ENCODE data around the gene KRTAP12-4. TPM values are rescaled to one million over a fixed set of nuclear protein-coding genes. Genes with fewer than 3 reads are reported as not detected.
"Not testable (repeated sequence)": the region's sequence is repeated elsewhere in the genome, so short reads cannot be mapped to it uniquely, and the experiment has no call there.

KRTAP12-4 gene
- not detected for polyA plus RNA-seq (2013, experiment 1 of 2; ENCODE audit: insufficient read length)
- not detected for polyA plus RNA-seq (2013, experiment 2 of 2; ENCODE audit: insufficient read length)

- DNase-seq, result no peak
Observed at GRCh38 chr21:44654576-44655175, at the start of gene KRTAP12-4. KRTAP12-4 (minus strand) TSS chr21:44654659; CDS start chr21:44654614, 45 bp downstream.

- DNase-seq, result no peak
Observed at GRCh38 chr21:44703731-44704635, 49.5 kb upstream of the KRTAP12-4 start.

- no peak for DNase-seq
Observed at GRCh38 chr21:44702973-44703730, 48.7 kb upstream of the KRTAP12-4 start.

- DNase-seq, result no peak
Observed at GRCh38 chr21:44702111-44702972, 47.9 kb upstream of the KRTAP12-4 start.

GRCh38 chr21:44701541-44701940 is 47.1 kb upstream of the KRTAP12-4 start:
- DNase-seq, result no peak

GRCh38 chr21:44701023-44701400 is 46.6 kb upstream of the KRTAP12-4 start:
- DNase-seq, result no peak

- DNase-seq, result no peak
Observed at GRCh38 chr21:44700101-44701022, 45.9 kb upstream of the KRTAP12-4 start.

- no peak for DNase-seq
Observed at GRCh38 chr21:44699502-44700001, 45.1 kb upstream of the KRTAP12-4 start.

GRCh38 chr21:44697811-44698734 is 43.6 kb upstream of the KRTAP12-4 start:
- no peak for DNase-seq

- DNase-seq, result not testable (repeated sequence)
Observed at GRCh38 chr21:44697172-44697810, 42.8 kb upstream of the KRTAP12-4 start, which contains the start of gene KRTAP10-12. KRTAP10-12 (plus strand) TSS chr21:44697172; CDS start chr21:44697202, 30 bp downstream.

GRCh38 chr21:44696572-44696971 is 42.1 kb upstream of the KRTAP12-4 start:
- no peak for DNase-seq

GRCh38 chr21:44695641-44696040 is 41.2 kb upstream of the KRTAP12-4 start:
- no peak for DNase-seq

- no peak for DNase-seq
Observed at GRCh38 chr21:44695184-44695583, 40.7 kb upstream of the KRTAP12-4 start.

- no peak for DNase-seq
Observed at GRCh38 chr21:44694776-44695175, 40.3 kb upstream of the KRTAP12-4 start.

- DNase-seq, result no peak
Observed at GRCh38 chr21:44692798-44693512, 38.5 kb upstream of the KRTAP12-4 start.

- no peak for DNase-seq
Observed at GRCh38 chr21:44691686-44692085, 37.2 kb upstream of the KRTAP12-4 start.

GRCh38 chr21:44689740-44690139 is 35.3 kb upstream of the KRTAP12-4 start:
- not testable (repeated sequence) for DNase-seq

- no peak for DNase-seq
Observed at GRCh38 chr21:44687671-44688070, 33.2 kb upstream of the KRTAP12-4 start.
